Astrocyte of the hippocampus (primary cell): ENCODE results near the gene PIK3C3.

Experiments
- DNase-seq: peaks from one replicate; pipeline ENCODE4 v3.0.0; 2011; ENCODE audit warnings: low read depth, low spot score

The PIK3C3 gene

GRCh38 chr18:42126586-42126985 is 171.6 kb downstream of the PIK3C3 start:
- DNase-seq: no peak

- DNase-seq: no peak
These were observed 176.3 kb downstream of the PIK3C3 start for GRCh38 chr18:42131066-42131929.

DNA sequence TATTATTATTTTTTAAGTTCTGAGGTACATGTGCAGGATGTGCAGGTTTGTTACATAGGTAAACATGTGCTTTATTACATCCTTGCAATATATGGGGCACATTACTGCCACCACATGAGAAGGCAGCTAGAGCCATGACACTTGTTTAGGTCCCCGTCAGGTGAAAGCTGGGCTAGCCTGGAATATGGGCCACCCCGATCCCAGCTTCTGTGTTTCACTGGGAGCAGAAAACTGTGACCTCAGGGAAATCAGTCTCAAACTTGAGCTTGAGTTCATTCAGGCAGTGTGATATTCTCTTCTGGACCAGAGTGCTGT is 176.9 kb downstream of the PIK3C3 start:
- DNase-seq: no peak
